NCI-H82 treated with DMSO at 0.1 percent for 48 hours (cell line): ENCODE results near the gene USB1.
"Not testable (repeated sequence)": the region's sequence is repeated elsewhere in the genome, so short reads cannot be mapped to it uniquely, and the experiment has no call there.

Experiments used
- DNase-seq: peaks from one replicate; lab custom pipeline; 2025; ENCODE audit not compliant: unreplicated experiment; lab: John Stamatoyannopoulos, UW

Gene USB1

GRCh38 chr16:57994361-57994760 lies 6.8 kb upstream of the USB1 start:
- no peak for DNase-seq

GRCh38 chr16:57994778-57995177 lies 6.4 kb upstream of the USB1 start:
- DNase-seq, result peak; percentile 6

- DNase-seq, result no peak
These were observed 5.3 kb upstream of the USB1 start for GRCh38 chr16:57995721-57996405.

DNA sequence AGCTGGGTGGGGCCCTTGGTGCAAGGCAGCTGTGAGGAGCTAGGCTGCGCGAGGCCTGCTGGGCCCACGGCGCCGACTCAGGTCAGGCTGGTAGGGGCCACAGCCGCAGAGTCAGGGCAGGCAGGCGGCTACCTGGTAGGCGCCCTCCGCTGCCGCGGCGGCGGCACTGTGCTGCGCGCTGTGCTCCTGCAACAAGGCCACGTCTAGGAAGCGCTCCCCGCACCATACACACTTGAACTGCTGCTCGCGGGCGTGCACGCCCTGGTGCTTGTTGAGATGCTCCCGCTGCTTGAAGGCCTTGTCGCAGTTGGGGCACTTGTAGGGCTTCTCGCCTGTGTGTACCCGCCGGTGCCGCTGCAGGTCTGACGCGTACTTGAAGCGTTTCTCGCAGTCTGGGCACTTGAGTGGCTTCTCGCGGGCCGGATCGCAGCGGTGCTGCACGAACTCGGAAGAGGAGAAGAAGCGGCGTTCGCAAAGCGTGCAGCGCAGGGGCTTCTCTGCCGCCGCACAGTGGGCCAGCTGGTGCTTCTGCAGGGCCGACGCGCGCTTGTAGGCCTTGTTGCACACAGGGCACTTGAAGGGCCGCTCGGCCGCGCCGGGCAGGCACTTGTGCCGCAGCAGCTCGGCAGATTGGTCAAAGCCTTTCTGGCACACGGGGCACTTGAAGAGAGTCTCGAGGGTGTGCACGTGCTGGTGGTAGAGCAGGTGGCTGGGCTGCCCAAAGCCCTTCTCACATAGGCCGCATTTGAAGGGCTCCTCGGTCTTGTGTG lies 4.6 kb upstream of the USB1 start:
- no peak for DNase-seq

DNA sequence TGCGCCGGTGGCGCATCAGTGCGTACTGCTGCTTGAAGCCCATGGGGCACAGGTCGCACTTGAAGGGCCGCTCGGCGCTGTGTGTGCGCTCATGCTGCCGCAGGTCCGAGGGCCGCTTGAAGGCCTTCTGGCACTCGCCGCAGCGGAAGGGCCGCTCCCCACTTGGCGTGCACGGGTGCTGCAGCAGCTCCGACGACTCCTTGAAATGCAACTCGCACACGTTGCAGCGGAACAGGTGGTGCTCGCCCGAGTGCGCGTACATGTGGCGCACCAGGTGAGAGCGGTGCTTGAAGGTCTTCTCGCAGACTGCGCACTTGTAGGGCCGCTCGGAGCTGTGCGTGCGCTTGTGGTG lies 4.1 kb upstream of the USB1 start:
- no peak for DNase-seq

GRCh38 chr16:57997528-57998265 lies 3.5 kb upstream of the USB1 start:
- no peak for DNase-seq

- DNase-seq, result no peak
These were observed 2.7 kb upstream of the USB1 start for GRCh38 chr16:57998486-57998885.

- no peak for DNase-seq
These were observed 2.2 kb upstream of the USB1 start for GRCh38 chr16:57998992-57999365.

DNA sequence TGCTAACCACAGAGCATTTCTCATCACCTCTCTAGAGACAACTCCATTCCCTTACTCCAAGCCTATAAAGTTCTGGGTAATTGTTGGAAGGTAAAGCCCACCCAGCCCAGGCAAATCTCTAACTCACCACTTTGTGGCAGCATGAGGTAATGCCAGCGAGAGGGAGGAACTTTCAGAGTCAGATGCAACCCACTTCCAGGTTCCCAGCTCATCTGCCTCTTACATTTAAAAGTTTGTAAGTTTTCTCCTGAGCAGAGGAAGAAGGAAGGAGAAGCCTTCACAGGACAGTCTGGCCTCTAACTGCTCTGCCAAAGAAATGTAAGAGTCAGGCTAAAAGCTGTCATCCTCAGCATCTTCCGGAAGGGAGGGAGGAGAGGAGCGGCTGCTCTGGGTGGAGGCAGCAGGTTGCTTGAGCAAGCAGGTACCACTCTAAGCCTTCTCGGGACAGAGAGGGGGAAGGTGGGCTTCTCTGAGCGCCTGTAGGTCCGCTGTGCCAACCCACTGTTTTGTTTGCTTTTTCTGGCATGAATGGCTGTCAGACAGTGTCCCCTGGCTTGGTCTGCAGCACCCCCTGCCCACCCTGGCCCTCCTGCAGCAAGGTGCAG lies 1.7 kb upstream of the USB1 start:
- DNase-seq, result no peak

DNA sequence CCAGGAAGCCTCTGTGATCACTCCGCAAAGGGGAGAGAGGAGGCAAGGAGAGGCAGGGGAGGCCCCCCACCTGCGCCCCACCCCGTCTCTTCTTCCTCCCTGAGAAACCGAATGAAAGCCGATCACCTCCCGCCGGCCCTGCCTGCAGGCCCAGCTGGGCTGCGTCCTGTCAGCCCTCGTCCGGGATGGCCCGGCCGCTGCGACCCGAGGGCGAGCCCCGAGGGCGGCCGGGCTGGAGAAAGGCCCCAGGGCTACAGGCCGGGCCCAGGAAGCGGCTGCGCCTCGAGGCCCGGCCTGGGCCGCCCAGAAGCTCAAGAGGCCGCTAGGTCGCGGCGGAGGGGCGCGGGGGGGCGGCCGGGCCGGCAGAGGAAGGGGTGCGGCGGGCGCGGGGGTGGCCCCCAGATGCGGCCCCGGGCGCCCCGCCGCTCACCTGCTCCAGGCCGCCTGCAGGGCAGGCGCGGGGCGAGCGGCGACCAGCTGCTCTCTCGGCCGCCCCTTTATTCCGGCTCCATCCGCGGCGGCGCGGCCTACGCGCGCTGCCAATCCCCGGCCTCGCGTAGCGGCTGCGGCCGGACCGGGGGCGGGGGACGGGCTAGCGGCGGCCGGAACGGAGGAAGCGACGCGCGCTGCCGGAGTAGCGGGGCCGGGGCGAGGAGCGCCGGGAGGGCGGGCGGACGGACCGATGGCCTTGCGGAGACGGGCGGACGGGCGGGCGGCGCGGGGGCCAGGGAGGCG lies 1.1 kb upstream of the USB1 start, which contains the start of gene ZNF319:
Gene ZNF319, minus strand, starts transcription at position 702 of the 735 bp plus-strand sequence. CDS start 2,407 bp downstream, outside the sequence.
- DNase-seq, result no peak

GRCh38 chr16:58001781-58002415 lies 691 bp downstream of the USB1 start:
- DNase-seq, result no peak

DNA sequence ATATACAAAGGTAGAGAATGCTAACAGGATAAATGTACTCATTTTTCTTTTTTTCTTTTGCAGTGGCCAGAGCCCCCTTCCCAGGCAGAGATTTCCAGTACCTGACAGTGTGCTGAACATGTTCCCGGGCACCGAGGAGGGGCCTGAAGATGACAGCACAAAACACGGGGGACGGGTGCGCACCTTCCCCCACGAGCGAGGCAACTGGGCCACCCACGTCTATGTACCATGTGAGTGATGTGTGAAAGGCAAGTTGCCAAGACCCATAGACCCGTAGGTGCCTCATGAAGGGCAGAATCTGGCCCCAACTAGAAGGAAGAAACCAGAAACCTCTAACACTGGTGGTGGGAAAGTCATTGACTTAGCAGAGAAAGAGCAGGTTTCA lies 1.2 kb downstream of the USB1 start:
- no peak for DNase-seq

- no peak for DNase-seq
These were observed 1.7 kb downstream of the USB1 start for GRCh38 chr16:58002936-58003335.

- not testable (repeated sequence) for DNase-seq
These were observed 3.5 kb downstream of the USB1 start for GRCh38 chr16:58004736-58005135.

GRCh38 chr16:58009856-58010416 lies 8.7 kb downstream of the USB1 start:
- no peak for DNase-seq

DNA sequence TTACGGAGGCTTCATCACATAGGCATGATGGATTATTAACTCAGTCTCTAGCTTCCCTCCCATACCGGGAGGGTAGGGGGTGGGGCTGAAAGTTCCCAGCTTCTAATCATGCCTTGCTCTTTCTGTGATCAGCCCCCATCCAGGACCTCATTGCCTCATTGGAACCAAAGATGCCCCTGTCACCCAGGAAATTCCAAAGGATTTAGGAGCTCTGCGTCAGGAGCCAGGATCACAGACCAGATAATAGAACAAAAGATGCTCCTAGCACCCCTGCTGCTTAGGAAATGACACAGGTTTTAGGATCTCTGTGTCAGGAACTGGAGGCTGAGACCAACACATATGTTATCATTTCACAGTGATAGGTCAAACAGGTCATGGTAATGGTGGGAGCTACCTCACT lies 9.7 kb downstream of the USB1 start:
- no peak for DNase-seq

DNA sequence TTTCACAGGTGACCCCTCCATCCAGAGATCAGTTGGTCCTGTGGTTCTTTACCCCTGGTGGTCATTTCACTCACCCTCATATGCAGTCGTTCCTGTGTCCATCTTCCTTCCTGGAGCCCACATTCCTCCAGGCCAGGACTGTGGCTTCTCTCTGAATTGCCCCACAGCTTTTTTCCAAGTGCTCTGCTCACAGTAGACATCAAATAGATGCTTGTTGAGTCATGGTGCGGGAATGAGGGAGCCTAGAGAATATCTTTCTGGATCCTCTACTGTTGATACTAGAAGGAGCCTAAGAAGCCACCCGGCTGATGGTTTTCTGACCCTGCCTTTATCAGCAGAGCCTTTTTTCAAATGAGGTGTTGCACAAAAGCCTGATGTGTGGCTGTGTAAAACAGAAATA lies 10.4 kb downstream of the USB1 start:
- no peak for DNase-seq

DNA sequence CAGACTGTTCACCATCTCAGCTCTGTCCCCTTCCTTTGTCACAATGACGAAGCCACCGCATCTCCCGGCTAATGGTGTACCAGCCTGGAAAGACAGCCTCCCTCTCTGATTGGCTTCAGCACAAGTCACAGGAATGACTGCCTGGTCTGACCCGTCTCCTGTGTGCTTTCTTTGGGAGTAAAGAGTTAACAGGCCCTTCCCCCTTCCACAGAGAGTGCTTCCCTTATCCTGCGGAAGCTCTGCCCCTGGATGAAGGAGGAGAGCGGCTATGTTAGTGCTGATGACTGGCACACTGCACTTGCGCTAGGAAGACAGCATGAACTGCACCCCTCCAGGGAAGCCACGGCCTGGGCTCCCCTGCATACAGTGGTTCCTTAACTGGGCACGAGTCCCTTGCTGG lies 11.3 kb downstream of the USB1 start:
- DNase-seq, result no peak

GRCh38 chr16:58013201-58013956 lies 12.2 kb downstream of the USB1 start:
- DNase-seq, result no peak
